ENCODE measurements around the gene ZNF385D.

GRCh38 chr3:21425715-21426114 lies 325.3 kb downstream of the ZNF385D start:
- no peak for TF ChIP-seq TAF1 (conservative IDR thresholded peaks at IDR 0.05)
- TF ChIP-seq CTCF (IDR thresholded peaks at IDR 0.05; ENCODE audit: low read depth, low read length, missing input control), result no peak
- TF ChIP-seq, protein P1, sequence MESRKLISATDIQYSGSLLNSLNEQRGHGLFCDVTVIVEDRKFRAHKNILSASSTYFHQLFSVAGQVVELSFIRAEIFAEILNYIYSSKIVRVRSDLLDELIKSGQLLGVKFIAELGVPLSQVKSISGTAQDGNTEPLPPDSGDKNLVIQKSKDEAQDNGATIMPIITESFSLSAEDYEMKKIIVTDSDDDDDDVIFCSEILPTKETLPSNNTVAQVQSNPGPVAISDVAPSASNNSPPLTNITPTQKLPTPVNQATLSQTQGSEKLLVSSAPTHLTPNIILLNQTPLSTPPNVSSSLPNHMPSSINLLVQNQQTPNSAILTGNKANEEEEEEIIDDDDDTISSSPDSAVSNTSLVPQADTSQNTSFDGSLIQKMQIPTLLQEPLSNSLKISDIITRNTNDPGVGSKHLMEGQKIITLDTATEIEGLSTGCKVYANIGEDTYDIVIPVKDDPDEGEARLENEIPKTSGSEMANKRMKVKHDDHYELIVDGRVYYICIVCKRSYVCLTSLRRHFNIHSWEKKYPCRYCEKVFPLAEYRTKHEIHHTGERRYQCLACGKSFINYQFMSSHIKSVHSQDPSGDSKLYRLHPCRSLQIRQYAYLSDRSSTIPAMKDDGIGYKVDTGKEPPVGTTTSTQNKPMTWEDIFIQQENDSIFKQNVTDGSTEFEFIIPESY (IDR thresholded peaks at IDR 0.05), result no peak
- TF ChIP-seq SP1 (IDR thresholded peaks at IDR 0.05), result no peak
- TF ChIP-seq, protein P2, sequence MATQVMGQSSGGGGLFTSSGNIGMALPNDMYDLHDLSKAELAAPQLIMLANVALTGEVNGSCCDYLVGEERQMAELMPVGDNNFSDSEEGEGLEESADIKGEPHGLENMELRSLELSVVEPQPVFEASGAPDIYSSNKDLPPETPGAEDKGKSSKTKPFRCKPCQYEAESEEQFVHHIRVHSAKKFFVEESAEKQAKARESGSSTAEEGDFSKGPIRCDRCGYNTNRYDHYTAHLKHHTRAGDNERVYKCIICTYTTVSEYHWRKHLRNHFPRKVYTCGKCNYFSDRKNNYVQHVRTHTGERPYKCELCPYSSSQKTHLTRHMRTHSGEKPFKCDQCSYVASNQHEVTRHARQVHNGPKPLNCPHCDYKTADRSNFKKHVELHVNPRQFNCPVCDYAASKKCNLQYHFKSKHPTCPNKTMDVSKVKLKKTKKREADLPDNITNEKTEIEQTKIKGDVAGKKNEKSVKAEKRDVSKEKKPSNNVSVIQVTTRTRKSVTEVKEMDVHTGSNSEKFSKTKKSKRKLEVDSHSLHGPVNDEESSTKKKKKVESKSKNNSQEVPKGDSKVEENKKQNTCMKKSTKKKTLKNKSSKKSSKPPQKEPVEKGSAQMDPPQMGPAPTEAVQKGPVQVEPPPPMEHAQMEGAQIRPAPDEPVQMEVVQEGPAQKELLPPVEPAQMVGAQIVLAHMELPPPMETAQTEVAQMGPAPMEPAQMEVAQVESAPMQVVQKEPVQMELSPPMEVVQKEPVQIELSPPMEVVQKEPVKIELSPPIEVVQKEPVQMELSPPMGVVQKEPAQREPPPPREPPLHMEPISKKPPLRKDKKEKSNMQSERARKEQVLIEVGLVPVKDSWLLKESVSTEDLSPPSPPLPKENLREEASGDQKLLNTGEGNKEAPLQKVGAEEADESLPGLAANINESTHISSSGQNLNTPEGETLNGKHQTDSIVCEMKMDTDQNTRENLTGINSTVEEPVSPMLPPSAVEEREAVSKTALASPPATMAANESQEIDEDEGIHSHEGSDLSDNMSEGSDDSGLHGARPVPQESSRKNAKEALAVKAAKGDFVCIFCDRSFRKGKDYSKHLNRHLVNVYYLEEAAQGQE (IDR thresholded peaks at IDR 0.05), result no peak
- TF ChIP-seq RXRA (IDR thresholded peaks at IDR 0.05), result no peak
- no peak for TF ChIP-seq ATF3 (IDR thresholded peaks at IDR 0.05)
- TF ChIP-seq, protein P3, sequence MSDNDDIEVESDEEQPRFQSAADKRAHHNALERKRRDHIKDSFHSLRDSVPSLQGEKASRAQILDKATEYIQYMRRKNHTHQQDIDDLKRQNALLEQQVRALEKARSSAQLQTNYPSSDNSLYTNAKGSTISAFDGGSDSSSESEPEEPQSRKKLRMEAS (IDR thresholded peaks at IDR 0.05), result no peak
- TF ChIP-seq HNF4A (conservative IDR thresholded peaks at IDR 0.05), result no peak
- TF ChIP-seq RAD21 (IDR thresholded peaks at IDR 0.05), result no peak
- no peak for TF ChIP-seq JUND (IDR thresholded peaks at IDR 0.05)

All from liver (tissue), 3 donors.